Stimulated activated CD4-positive, alpha-beta T cell treated with anti-CD3 and anti-CD28 coated beads, Interleukin-2, amount 100 ng/mL, for 4 hours (primary cell): ENCODE results near the gene CELF2.

Experiments
- DNase-seq: peaks from one replicate; pipeline ENCODE4 v3.0.0-alpha.2; 2020; ENCODE audit warnings: low read depth

The CELF2 gene

GRCh38 chr10:11023009-11023953, 5.6 kb downstream of the CELF2 start:
- no peak for DNase-seq

GRCh38 chr10:11024596-11024995, 6.9 kb downstream of the CELF2 start:
- DNase-seq, result no peak

- DNase-seq, result no peak
Observed at GRCh38 chr10:11025978-11026377, 8.3 kb downstream of the CELF2 start.

GRCh38 chr10:11026773-11027172, 9.1 kb downstream of the CELF2 start:
- DNase-seq, result no peak

DNA sequence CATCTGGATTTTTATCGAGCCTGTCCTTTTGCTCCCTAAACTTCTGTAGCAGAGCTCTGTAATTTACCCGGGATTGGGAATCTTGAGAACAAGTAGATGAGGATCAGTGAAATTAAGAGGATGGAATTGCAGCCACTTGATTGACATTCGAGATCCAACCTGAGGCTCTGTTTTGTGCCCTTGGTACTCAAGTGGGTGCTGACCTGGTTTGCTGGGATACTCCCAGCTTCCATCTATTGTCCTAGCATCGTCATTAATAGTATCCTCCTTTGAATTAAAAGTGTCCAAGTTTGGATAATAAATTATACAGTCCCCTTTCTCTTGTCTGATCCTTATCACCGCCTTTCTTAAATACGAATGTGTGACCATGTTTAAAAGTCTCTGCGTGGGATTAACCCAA, 17.1 kb downstream of the CELF2 start:
- no peak for DNase-seq

DNA sequence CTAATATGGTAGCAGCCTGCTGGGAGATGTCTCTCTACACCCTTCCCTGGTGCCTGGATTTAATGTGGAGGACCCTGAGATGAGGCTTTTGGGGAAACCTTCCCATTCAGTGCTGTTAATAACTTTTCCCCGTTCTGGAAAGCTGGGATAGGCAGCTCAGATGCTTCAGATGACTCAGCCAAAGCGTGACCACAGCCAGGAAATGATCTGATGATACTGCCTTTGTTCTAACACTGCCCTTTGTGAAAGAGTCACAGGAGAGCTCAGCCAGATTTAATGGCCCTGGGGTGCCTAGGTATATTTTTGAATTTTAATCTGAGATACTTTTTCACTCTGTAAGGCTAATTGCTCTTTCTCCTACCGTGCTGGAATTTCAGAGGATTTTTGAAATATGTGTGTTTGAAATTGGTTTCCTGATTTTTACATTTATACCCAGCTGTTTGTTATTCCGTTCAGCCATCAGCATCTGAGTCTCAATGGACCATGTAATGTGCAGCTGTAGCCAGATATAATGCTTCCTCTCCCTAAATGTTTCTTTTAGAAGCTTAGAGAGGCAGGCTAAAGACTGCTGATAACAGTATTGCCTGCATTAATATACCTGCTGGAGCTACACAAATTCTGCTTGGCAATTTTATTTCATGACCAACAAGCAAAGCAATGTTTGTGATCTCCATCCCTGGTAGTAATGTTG, 17.8 kb downstream of the CELF2 start:
- DNase-seq, result no peak

DNA sequence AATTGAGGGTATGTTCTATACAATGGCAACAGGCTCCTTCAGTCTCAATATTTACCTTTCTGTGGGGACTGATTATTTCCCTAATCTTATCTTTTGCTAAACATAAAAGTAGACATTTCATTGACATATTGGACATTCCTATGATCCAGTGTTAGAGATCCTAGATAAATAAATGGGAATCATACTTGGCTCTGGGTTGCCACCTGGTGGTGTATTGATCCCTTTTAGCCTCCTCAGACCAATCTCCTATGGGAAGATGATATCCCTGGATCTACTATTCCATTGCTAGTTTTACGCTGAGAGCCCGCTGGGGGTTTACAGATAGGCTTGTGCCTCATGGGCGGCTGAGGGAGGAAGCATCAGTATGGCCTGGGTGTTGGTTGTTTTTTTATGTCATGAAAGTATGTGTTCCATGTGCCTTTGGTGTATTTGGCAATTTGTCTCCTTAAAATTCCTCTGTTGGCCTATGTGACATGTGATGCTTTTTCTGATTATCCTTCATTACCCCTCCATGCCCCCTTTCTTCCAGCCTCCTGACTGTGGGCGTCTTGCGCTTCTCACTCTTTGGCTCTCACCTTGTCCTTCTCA, 18.8 kb downstream of the CELF2 start:
- DNase-seq, result no peak

GRCh38 chr10:11037991-11038390, 20.3 kb downstream of the CELF2 start:
- no peak for DNase-seq

DNA sequence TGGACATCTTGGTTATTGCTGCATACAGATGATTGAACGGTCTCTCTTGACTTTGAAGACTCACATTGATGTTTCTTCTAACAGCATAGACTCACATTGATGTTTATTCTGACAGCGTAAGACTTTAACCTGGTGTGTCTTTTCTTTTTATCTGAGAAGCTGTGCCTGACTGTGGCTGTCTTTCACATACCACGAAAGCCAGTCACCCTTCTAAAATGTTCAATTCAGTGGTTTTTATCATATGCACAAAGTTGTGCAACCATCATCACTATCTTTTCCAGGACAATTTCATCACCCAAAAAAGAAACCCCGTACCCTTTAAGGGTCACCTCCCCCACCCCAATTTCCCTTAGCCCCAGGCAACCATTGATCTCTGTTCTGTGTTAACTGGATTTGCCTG, 24.7 kb downstream of the CELF2 start:
- DNase-seq, result no peak

DNA sequence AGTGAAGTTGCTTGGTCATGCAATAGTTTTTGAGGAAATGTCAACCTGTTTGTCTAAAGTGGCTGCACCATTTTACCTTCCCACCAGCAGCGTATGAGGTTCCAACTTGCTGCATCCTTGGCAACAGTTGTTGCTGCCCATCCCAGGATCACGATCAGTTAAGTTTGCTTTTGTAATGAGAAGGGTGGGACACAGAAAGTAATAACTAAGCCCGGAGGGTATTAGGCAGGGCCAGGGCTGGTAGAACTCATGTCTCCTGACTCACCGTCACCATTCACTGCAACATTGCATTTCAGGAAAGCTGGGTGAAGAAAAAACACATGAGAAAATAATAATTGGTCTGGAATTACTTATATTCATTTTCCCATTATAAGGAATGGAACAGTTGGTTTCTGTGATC, 25.4 kb downstream of the CELF2 start:
- no peak for DNase-seq

GRCh38 chr10:11043446-11044127, 25.9 kb downstream of the CELF2 start:
- DNase-seq, result no peak

GRCh38 chr10:11045487-11045886, 27.8 kb downstream of the CELF2 start:
- no peak for DNase-seq

DNA sequence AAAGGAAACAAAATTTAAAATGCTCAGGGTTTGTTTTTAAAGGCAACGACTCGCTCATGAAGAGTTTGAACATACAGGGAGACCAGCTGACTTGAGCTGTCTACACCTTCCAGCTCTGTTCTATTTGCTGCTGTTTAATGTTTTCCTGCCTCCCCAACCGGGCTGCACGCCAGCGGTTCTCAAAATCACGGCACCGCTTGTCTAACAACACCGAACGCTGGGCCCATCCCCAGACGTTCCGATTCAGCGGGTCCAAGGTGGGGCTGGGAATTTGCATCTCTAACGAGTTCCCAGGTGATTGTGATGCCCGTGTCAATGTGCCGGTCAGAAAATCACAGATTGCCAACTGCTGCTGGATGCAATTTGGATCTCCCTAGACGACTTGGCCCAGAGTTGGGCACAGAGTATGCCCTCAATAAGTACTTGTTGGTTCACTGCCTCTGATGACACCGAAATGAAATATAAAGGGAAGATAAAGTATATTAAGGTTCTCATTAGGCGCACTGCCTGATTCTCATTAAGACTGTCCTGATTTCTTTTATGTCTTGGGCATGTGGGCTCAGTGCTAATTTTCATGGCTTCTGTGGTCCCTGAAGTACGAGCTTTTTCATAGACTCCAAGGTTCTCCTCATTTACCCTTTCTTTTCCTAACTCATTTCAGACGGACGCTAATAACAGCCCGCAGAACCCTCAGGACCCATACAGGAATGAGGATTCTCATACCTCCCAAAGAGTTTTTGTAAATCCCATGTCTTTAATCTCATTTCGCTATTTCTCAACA, 28.5 kb downstream of the CELF2 start:
- no peak for DNase-seq

GRCh38 chr10:11046776-11047160, 29.1 kb downstream of the CELF2 start:
- no peak for DNase-seq

DNA sequence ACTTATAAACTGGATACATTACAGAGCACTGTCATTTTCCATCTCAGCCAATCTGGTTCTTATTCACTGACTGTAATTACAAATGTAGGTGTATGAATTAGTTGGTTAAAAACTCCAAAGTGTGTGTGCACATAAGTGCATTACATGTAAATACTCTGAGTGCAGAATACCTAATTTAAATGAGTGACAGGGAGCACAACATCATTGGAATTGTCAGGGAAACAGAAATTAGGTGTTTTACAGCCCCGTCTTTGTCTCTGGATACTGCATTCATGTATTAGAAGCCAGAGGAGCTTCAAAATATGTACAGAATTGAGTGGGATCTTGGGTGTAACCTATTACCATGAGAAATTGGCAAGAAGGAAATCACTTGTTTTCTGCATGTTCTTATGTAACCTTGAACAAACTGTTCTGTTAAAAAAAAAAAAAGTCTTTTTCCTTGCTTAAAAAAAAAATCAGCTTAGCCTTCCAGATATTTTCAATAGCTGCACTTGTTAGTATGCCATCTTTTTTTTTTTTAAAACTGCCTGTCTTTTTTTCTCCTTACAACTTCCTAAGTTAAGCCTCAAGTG, 31.1 kb downstream of the CELF2 start:
- DNase-seq, result no peak

- no peak for DNase-seq
Observed at GRCh38 chr10:11049806-11050205, 32.1 kb downstream of the CELF2 start.

DNA sequence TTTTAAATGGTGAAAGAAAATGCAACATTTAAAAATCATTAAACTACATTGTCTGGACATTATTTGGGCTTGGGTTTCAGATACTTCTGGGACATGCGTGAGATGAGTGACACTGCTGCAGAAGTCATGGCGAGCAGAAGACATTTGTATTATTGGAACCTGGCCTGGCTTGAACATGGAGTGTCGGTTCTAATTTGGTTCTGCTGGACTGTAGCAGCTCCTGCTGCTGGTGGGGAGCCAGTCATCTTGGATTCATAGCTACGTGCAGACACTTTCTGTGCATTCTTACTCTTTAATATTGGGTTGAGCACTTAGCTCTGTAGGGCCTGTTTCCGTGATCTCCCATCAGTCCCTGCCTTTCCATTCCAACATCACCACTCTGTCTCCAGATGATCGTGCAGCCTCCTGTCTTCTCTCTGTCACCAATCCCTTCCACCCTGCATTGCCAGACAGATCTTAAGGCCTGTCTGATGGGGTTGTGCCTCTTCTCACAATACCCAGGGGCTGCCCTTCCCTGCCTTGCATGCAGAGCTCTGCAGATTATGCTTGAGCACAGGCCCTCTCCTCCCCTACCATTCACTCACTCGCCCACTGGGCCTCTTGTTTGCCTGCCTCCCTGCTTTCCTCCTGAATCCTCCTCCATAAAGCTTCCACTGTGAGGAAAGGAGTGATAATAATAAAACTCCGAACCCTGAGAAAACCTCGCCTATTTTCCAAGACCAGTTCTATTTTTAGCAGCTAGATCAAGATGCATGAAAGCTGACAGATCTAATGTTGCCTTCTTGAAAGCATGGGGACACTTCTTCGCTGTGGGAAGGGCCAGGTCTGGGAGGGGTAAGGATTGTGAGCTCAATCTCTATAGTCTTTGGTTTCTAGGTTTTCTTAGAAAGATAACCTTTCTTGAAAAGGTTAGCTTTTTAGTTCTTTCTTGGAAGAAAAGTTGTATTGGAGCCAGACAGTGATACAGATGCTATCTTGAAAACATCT, 32.9 kb downstream of the CELF2 start:
- no peak for DNase-seq

DNA sequence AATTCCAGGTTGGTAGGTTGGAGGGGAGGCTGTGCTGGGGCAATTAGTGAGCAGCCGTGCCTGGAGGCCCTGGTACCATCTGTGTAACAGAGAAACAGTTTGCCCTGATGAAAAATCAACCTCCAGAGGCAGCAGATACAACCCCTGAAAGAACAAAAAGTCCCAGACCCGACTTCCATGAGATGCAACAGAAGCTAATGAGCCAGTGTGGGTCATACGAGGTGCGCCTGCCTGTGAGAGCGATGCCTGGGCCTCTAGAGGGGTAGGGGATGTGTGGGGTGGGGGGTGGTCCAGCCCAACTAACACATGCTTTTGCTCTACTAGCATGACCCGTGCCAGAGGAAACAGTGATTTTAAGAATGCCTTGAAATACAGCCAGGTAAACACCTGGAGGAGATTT, 39.3 kb downstream of the CELF2 start:
- DNase-seq, result no peak

- no peak for DNase-seq
Observed at GRCh38 chr10:11057448-11057847, 39.8 kb downstream of the CELF2 start.

DNA sequence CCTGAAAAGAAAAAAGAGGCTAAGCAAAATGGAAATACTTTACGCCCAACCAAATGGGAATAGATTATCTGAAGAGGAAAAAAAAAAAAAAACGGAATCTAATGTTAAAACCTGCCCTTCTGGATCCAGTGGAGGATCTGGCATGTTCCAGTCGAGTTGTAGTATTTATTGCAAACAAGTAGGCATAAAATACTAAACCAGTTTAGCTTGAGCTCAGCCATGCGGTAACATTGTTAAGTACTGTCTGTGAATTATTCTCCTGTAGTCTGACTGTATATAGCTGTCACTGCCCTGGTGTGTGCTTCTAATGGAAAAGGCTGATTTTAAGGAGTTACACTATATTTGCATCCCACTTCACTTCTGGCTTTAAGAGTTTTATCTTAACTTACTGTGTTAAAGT, 40.3 kb downstream of the CELF2 start:
- DNase-seq, result no peak
